OCI-LY3 (cell line): Measurements from ENCODE around the gene F2RL3.

Source experiments
- H2AFZ ChIP-seq: fragments of 200-600, 300-600 bp; shearing (Covaris generic); 2 replicates; pipeline ENCODE4 v1.6.0; 2014; ENCODE audit warnings: antibody characterized with exemption, low read depth, low read length
- H3K27ac ChIP-seq: fragments of 200-600, 300-600 bp; sonication (generic); 2 replicates; pipeline ENCODE4 v1.5.1; 2014; ENCODE audit warnings: mild to moderate bottlenecking, low read length, moderate library complexity, mixed read lengths
- H3K27me3 ChIP-seq: fragments of 200-600, 300-600 bp; sonication (generic); 2 replicates; pipeline ENCODE4 v1.6.1; 2014; ENCODE audit warnings: low read depth, low read length, mixed read lengths
- H3K36me3 ChIP-seq: fragments of 200-600, 300-600 bp; sonication (generic); replicated peaks from 2 replicates; pipeline ENCODE3; 2014; ENCODE audit warnings: low read depth, low read length, mixed read lengths
- H3K4me1 ChIP-seq: fragments of 300-600, 200-600 bp; sonication (generic); 2 replicates; pipeline ENCODE4 v1.6.1; 2014; ENCODE audit warnings: low read length, mixed read lengths
- H3K4me2 ChIP-seq: fragments of 200-600, 300-600 bp; sonication (generic); 2 replicates; pipeline ENCODE4 v1.6.1; 2014; ENCODE audit warnings: low read length, mixed read lengths
- H3K4me3 ChIP-seq: fragments of 300-600, 200-600 bp; sonication (generic); 2 replicates; pipeline ENCODE4 v1.5.1; 2014; ENCODE audit warnings: antibody characterized with exemption, mild to moderate bottlenecking, low read length, moderate library complexity
- H3K79me2 ChIP-seq: fragments of 300-600, 200-600 bp; shearing (Covaris generic); 2 replicates; pipeline ENCODE4 v1.6.1; 2014; ENCODE audit warnings: mild to moderate bottlenecking, low read length, mixed read lengths
- H3K9ac ChIP-seq: fragments of 300-600, 200-600 bp; shearing (Covaris generic); 2 replicates; pipeline ENCODE4 v1.6.0; 2014; ENCODE audit warnings: mild to moderate bottlenecking, low read length, moderate library complexity
- H3K9me3 ChIP-seq: fragments of 200-600, 300-600 bp; shearing (Covaris generic); 2 replicates; pipeline ENCODE4 v1.6.1; 2014; ENCODE audit warnings: low read length, mixed read lengths; ENCODE audit not compliant: insufficient read depth
- H4K20me1 ChIP-seq: fragments of 200-600, 300-600 bp; sonication (generic); 2 replicates; pipeline ENCODE4 v1.6.1; 2016; ENCODE audit warnings: low read length, mixed read lengths; ENCODE audit not compliant: insufficient read depth
- CTCF ChIP-seq: fragments of 200-600, 300-600 bp; sonication (generic); IDR thresholded peaks from 2 replicates; pipeline ENCODE4 v1.5.1; 2014; ENCODE audit warnings: antibody characterized with exemption, low read length, low read depth
- EZH2phosphoT487 ChIP-seq: fragments of 200-600 bp; shearing (Covaris generic); IDR thresholded peaks from 2 replicates; pipeline ENCODE4 v1.6.1; 2018; ENCODE audit warnings: antibody characterized with exemption, mixed run types, low read depth

F2RL3 gene

GRCh38 chr19:16927883-16928282, 39.1 kb downstream of the F2RL3 start:
- no peak overlapping the region for H3K9ac ChIP-seq
- no peak overlapping the region for H3K4me2 ChIP-seq
- no peaks in the 10 kb centered on the region for H3K36me3 ChIP-seq
- H4K20me1 ChIP-seq, result no peaks in the 10 kb centered on the region
- H3K4me3 ChIP-seq, result no peak overlapping the region
- no peaks in the 10 kb centered on the region for H3K79me2 ChIP-seq
- peaks cover 10% of the 10 kb centered on the region; the same call in 1 of the 2 replicates for H3K27me3 ChIP-seq
- TF ChIP-seq CTCF, result no peak
- no peaks in the 10 kb centered on the region for H3K4me1 ChIP-seq
- H2AFZ ChIP-seq, result no peak overlapping the region
- H3K27ac ChIP-seq, result no peak overlapping the region
- no peaks in the 10 kb centered on the region; the same call in 1 of the 2 replicates for H3K9me3 ChIP-seq

- H3K27ac ChIP-seq, result no peak overlapping the region
- no peaks in the 10 kb centered on the region for H3K4me1 ChIP-seq
- H3K36me3 ChIP-seq, result no peaks in the 10 kb centered on the region
- peaks cover 1% of the 10 kb centered on the region; the same call in 1 of the 2 replicates for H3K9me3 ChIP-seq
- H4K20me1 ChIP-seq, result no peaks in the 10 kb centered on the region
- no peak for TF ChIP-seq CTCF
- TF ChIP-seq EZH2phosphoT487, result no peak
- no peak overlapping the region for H3K4me3 ChIP-seq
- no peak overlapping the region for H3K4me2 ChIP-seq
- no peak overlapping the region for H3K9ac ChIP-seq
- no peak overlapping the region for H2AFZ ChIP-seq
- H3K79me2 ChIP-seq, result no peaks in the 10 kb centered on the region
- peaks cover 10% of the 10 kb centered on the region; the same call in 1 of the 2 replicates for H3K27me3 ChIP-seq
Observed at GRCh38 chr19:16928351-16928750, 39.6 kb downstream of the F2RL3 start.

- H3K9ac ChIP-seq, result no peak overlapping the region
- peaks cover 7% of the 10 kb centered on the region for H3K9me3 ChIP-seq
- no peaks in the 10 kb centered on the region for H3K36me3 ChIP-seq
Observed at GRCh38 chr19:16928916-16929315, 40.1 kb downstream of the F2RL3 start.

GRCh38 chr19:16930753-16931152, 42.0 kb downstream of the F2RL3 start:
- no peaks in the 10 kb centered on the region for H3K79me2 ChIP-seq
- no peak overlapping the region for H2AFZ ChIP-seq
- no peaks in the 10 kb centered on the region for H4K20me1 ChIP-seq
- H3K27ac ChIP-seq, result no peak overlapping the region
- peaks cover 23% of the 10 kb centered on the region for H3K9me3 ChIP-seq
- H3K4me2 ChIP-seq, result no peak overlapping the region
- no peaks in the 10 kb centered on the region for H3K36me3 ChIP-seq
- no peak overlapping the region for H3K9ac ChIP-seq
- H3K27me3 ChIP-seq, result peaks cover 10% of the 10 kb centered on the region; the same call in 1 of the 2 replicates
- TF ChIP-seq CTCF, result no peak
- TF ChIP-seq EZH2phosphoT487, result no peak
- no peaks in the 10 kb centered on the region for H3K4me1 ChIP-seq
- H3K4me3 ChIP-seq, result no peak overlapping the region

More at GRCh38 chr19:16928916-16929315, 40.1 kb downstream of the F2RL3 start:
- Histone ChIP-seq H3K27ac (no peak overlapping the region), H3K4me3 (no peak overlapping the region), H2AFZ (no peak overlapping the region), H4K20me1 (no peaks in the 10 kb centered on the region), H3K4me1 (no peaks in the 10 kb centered on the region), H3K79me2 (no peaks in the 10 kb centered on the region), H3K4me2 (no peak overlapping the region), H3K27me3 (peaks cover 10% of the 10 kb centered on the region; the same call in 1 of the 2 replicates)
- TF ChIP-seq EZH2phosphoT487 (no peak), CTCF (no peak)
